Ishikawa (cell line): ENCODE results near the gene AQP12A.
A peak's percentile ranks its signal among the peaks of the same experiment; 100 is the strongest.

Experiments used
- CEBPB ChIP-seq: IDR thresholded peaks from 2 replicates; pipeline ENCODE4 v1.6.1; 2012
- CREB1 ChIP-seq: IDR thresholded peaks from 2 replicates; pipeline ENCODE4 v1.6.1; 2012; ENCODE audit warnings: low read depth
- EGR1 ChIP-seq: IDR thresholded peaks from 2 replicates; pipeline ENCODE4 v1.6.1; 2012
- EP300 ChIP-seq: IDR thresholded peaks from 2 replicates; pipeline ENCODE4 v1.6.1; 2012; ENCODE audit warnings: borderline replicate concordance
- FOXM1 ChIP-seq: IDR thresholded peaks from 2 replicates; pipeline ENCODE4 v1.6.1; 2012; ENCODE audit warnings: low read depth, borderline replicate concordance
- NFIC ChIP-seq: IDR thresholded peaks from 2 replicates; pipeline ENCODE4 v1.6.1; 2012
- RAD21 ChIP-seq: IDR thresholded peaks from 2 replicates; pipeline ENCODE4 v1.6.1; 2012; ENCODE audit warnings: low read depth
- TAF1 ChIP-seq: IDR thresholded peaks from 2 replicates; pipeline ENCODE4 v1.6.1; 2012; ENCODE audit warnings: low read depth, mild to moderate bottlenecking
- TCF12 ChIP-seq: IDR thresholded peaks from 2 replicates; pipeline ENCODE4 v1.6.1; 2012; ENCODE audit warnings: low read depth
- TEAD4 ChIP-seq: IDR thresholded peaks from 2 replicates; pipeline ENCODE4 v1.6.1; 2012
- YY1 ChIP-seq: IDR thresholded peaks from 2 replicates; pipeline ENCODE4 v1.6.1; 2012; ENCODE audit warnings: low read depth
- ZBTB7A ChIP-seq: IDR thresholded peaks from 2 replicates; pipeline ENCODE4 v1.6.1; 2012; ENCODE audit warnings: low read depth
- TF ChIP-seq, protein P1 (sequence below): IDR thresholded peaks from 2 replicates; pipeline ENCODE4 v1.6.1; 2012; ENCODE audit warnings: low read depth, mild to moderate bottlenecking
- TF ChIP-seq, protein P2 (sequence below): IDR thresholded peaks from 2 replicates; pipeline ENCODE4 v1.6.1; 2012
- TF ChIP-seq, protein P3 (sequence below): IDR thresholded peaks from 2 replicates; pipeline ENCODE4 v1.6.1; 2012

The AQP12A gene

DNA sequence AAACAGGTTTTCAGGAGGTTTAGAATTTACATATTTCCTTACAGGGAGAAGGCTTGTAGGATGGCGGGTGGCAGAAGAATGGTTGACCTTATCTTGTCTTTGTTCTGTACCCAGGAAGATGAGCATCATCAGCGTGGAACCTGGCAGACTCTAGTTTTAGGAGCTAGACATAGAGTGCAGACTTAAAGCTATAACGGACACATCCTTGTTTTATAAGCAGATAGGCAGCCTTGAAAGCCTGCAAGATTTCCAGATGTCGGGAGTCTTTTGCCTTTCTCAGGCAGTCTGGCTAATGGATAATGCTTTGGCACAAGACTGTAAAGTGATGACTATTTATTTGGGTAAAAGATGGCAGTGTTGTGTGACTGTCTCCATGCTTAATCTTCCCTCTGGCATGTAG lies 20.7 kb upstream of the AQP12A start:
- TF ChIP-seq EGR1 (no peak), TAF1 (no peak), FOXM1 (no peak), ZBTB7A (no peak), CEBPB (no peak), TCF12 (no peak), TEAD4 (no peak), YY1 (no peak), CREB1 (no peak), EP300 (no peak), RAD21 (no peak), NFIC (no peak)
- TF ChIP-seq, protein P1, sequence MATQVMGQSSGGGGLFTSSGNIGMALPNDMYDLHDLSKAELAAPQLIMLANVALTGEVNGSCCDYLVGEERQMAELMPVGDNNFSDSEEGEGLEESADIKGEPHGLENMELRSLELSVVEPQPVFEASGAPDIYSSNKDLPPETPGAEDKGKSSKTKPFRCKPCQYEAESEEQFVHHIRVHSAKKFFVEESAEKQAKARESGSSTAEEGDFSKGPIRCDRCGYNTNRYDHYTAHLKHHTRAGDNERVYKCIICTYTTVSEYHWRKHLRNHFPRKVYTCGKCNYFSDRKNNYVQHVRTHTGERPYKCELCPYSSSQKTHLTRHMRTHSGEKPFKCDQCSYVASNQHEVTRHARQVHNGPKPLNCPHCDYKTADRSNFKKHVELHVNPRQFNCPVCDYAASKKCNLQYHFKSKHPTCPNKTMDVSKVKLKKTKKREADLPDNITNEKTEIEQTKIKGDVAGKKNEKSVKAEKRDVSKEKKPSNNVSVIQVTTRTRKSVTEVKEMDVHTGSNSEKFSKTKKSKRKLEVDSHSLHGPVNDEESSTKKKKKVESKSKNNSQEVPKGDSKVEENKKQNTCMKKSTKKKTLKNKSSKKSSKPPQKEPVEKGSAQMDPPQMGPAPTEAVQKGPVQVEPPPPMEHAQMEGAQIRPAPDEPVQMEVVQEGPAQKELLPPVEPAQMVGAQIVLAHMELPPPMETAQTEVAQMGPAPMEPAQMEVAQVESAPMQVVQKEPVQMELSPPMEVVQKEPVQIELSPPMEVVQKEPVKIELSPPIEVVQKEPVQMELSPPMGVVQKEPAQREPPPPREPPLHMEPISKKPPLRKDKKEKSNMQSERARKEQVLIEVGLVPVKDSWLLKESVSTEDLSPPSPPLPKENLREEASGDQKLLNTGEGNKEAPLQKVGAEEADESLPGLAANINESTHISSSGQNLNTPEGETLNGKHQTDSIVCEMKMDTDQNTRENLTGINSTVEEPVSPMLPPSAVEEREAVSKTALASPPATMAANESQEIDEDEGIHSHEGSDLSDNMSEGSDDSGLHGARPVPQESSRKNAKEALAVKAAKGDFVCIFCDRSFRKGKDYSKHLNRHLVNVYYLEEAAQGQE, result no peak
- TF ChIP-seq, protein P2, sequence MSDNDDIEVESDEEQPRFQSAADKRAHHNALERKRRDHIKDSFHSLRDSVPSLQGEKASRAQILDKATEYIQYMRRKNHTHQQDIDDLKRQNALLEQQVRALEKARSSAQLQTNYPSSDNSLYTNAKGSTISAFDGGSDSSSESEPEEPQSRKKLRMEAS, result no peak
- TF ChIP-seq, protein P3, sequence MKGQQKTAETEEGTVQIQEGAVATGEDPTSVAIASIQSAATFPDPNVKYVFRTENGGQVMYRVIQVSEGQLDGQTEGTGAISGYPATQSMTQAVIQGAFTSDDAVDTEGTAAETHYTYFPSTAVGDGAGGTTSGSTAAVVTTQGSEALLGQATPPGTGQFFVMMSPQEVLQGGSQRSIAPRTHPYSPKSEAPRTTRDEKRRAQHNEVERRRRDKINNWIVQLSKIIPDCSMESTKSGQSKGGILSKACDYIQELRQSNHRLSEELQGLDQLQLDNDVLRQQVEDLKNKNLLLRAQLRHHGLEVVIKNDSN, result no peak

DNA sequence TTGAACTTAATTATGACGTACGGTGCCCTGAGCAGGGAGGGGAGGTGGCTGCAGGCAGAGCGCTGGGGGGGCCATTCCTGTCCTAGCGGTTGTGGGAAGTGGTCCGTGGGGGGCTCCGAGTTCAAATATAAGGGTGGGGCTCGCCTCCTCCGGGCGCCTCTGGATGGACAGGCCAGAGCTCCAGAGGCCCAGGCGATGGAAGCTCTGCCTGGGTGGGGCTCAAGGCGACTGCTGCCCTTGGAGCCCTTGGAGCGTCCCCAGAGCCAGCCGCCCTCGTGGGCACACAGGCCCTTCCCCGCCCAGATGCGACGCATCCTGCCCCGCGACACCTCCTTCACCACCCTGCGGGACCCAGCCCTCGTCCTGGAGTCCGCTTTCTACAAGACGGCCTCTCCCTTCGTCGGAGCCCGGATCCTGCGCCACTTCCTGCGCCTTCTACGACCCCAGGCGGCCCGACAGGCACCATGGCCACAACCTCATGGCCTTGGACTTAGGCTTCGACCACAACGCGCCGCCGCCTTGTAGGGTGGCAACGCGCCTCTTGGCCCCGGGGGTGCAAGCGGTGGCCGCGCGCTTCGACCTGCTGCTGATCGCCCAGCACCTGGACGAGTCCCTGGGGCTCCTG lies 19.5 kb upstream of the AQP12A start:
- no peak for TF ChIP-seq FOXM1
- TF ChIP-seq TCF12, result no peak
- TF ChIP-seq EGR1, result no peak
- no peak for TF ChIP-seq CREB1
- TF ChIP-seq NFIC, result no peak
- TF ChIP-seq, protein P3, result no peak
- TF ChIP-seq, protein P2, result no peak
- no peak for TF ChIP-seq CEBPB
- TF ChIP-seq TAF1, result no peak
- no peak for TF ChIP-seq YY1
- TF ChIP-seq TEAD4, result no peak

DNA sequence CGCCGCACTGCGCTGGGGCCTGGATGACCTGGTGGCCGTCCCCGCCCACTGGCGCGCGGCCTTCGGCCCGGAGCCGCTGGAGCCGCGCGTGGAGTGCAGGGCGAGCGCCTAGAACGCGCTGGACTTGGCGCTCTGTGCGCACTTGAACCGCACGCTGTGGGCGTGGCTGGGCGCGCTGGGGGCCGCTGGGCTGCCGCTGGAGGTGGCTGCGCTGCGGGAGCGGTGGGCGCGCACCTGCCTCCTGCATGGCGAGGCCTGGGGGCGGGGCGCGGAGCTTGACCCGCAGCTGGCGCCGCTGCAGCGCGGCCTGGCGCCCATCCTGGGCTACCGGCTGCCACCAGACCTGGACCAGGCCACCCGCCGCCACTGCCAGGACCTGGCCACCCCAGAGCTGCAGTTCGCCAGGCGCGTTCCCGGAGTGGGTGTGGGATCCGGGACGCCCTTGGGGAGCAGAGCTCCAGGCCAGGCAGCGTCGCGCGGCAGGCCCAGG lies 18.9 kb upstream of the AQP12A start:
- TF ChIP-seq EP300 (no peak), RAD21 (no peak), TAF1 (no peak), TEAD4 (no peak)
- TF ChIP-seq, protein P2, result no peak

DNA sequence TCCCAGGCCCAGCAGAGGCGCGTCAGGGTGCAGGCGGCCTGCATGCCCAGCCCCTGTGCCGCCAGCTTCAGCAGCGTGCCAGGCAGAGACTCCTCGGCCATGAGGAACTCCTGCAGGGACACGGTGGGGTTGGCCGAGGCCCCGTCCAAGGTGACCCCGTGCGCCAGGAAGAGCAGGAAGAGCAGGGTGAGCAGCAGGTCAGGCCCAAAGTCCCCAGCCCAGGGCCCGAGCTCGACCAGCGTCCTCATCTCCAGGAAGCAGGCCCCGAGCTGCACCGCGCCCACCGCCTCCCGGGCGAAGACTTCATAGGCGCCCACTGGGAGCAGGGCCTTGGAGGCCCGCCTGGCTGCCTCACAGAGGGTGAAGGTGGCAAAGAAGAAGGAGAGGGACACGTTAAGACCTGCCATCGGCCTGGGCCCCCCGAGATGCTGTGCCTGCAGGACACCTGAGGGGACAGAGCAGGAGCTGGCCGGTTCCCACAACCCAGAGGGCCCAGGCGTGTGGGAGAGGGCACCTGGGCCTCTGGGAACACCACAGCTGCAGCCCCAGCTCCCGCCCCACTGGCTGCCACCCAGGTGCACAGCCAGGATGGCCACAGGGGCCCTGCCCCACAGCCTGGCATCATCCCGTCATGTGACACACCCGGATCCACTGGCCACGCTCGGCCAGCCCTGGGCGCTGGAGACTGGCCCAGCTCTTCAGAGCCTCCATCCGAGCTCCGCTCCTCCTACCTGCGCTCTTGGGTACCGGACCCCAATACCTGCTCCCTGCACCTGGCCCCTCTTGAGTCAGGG lies 9.0 kb upstream of the AQP12A start, which contains the start of gene AQP12B:
TSS of gene AQP12B (minus strand) at position 455 of the 794 bp plus-strand sequence. CDS start at position 407, 48 bp downstream.
- TF ChIP-seq, protein P3, result peak; percentile 26; the same call in 1 of the 2 replicates

DNA sequence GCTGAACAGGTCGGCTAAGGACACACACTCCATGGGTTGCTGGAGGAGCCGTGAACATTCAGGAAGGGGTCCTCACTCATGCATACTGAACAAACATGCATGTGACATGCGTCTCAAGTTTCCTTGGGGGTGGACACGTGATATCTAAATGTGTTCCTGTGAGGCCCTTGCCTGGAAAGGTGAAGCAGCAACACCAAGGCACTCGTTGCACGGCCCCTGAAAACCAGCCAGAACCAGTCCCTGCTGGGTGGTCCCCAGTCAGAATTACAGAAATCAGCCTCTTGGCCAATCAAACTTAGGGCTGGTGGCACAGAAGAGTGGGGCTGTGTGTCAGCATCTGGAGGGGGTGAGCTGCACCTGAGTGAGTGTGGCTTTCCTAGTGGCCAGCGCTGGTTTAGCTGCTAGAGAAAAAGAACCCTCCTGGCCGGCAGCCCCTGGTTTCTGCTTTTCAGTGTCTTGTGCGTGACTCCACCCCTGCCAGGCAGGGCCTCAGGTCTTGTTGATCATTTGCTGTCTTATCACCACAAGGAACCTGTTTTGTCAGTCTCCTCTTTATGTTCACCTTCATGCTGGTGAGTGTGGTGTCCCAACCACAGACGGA lies 5.8 kb upstream of the AQP12A start:
- TF ChIP-seq CREB1 (no peak), EGR1 (no peak), YY1 (no peak), ZBTB7A (no peak), EP300 (no peak), NFIC (no peak), FOXM1 (no peak), TAF1 (no peak), RAD21 (no peak), TCF12 (no peak), TEAD4 (no peak), CEBPB (no peak)
- TF ChIP-seq, protein P1, result no peak
- TF ChIP-seq, protein P2, result no peak
- TF ChIP-seq, protein P3, result no peak
